SU-DHL-6 (cell line): ENCODE measurements around the gene FTCDNL1.

Experiments used
- H2AFZ ChIP-seq: fragments of 200-600 bp; sonication (generic); 2 replicates; pipeline ENCODE4 v1.6.1; 2014; ENCODE audit warnings: low read depth, mild to moderate bottlenecking, moderate library complexity, mixed read lengths, antibody characterized with exemption, low read length; ENCODE audit not compliant: severe bottlenecking
- H3F3A ChIP-seq: fragments of 200-600 bp; shearing (Covaris generic); 2 replicates; pipeline ENCODE4 v1.6.0; 2016; ENCODE audit warnings: antibody characterized with exemption, mild to moderate bottlenecking; ENCODE audit not compliant: insufficient read depth
- H3K27ac ChIP-seq: fragments of 200-600 bp; sonication (generic); 2 replicates; pipeline ENCODE4 v1.5.1; 2016; ENCODE audit warnings: low read depth, mild to moderate bottlenecking, low read length, moderate library complexity, mixed read lengths
- H3K27me3 ChIP-seq: fragments of 200-600 bp; sonication (generic), shearing (Covaris generic); 2 replicates; pipeline ENCODE4 v1.6.0; 2014; ENCODE audit warnings: mild to moderate bottlenecking, low read length
- H3K36me3 ChIP-seq: fragments of 200-600 bp; sonication (generic); 2 replicates; pipeline ENCODE4 v1.6.1; 2014; ENCODE audit warnings: mild to moderate bottlenecking, low read length, mixed read lengths
- H3K4me2 ChIP-seq: fragments of 300-600, 200-600 bp; shearing (Covaris generic), sonication (generic); 2 replicates; pipeline ENCODE4 v1.6.0; 2014; ENCODE audit warnings: low read length, low read depth, mild to moderate bottlenecking; ENCODE audit not compliant: poor library complexity, severe bottlenecking
- H3K4me3 ChIP-seq: fragments of 200-600 bp; sonication (generic); 2 replicates; pipeline ENCODE4 v1.5.1; 2014; ENCODE audit warnings: antibody characterized with exemption, low read length, mild to moderate bottlenecking, mixed read lengths; ENCODE audit not compliant: insufficient read depth, poor library complexity, severe bottlenecking
- H3K79me2 ChIP-seq: fragments of 200-600 bp; sonication (generic); 2 replicates; pipeline ENCODE4 v1.6.1; 2014; ENCODE audit warnings: mild to moderate bottlenecking, low read length, moderate library complexity; ENCODE audit not compliant: insufficient read depth
- H3K9ac ChIP-seq: fragments of 200-600 bp; sonication (generic); 2 replicates; pipeline ENCODE4 v1.7.0; 2014; ENCODE audit warnings: mild to moderate bottlenecking, low read length
- H3K9me2 ChIP-seq: fragments of 200-600 bp; sonication (generic); replicated peaks from 2 replicates; pipeline ENCODE4 v1.6.1; 2014; ENCODE audit warnings: low read length; ENCODE audit not compliant: insufficient read depth
- H3K9me3 ChIP-seq: fragments of 200-600 bp; sonication (generic); 2 replicates; pipeline ENCODE4 v1.6.1; 2014; ENCODE audit warnings: low read length, mixed read lengths; ENCODE audit not compliant: insufficient read depth
- H4K20me1 ChIP-seq: fragments of 200-600 bp; sonication (generic); 2 replicates; pipeline ENCODE4 v1.6.1; 2014; ENCODE audit warnings: low read depth, mild to moderate bottlenecking, antibody characterized with exemption, low read length, moderate library complexity, mixed read lengths
- CTCF ChIP-seq: fragments of 200-600 bp; sonication (generic); IDR thresholded peaks from one replicate; pipeline ENCODE4 v1.5.1; 2017; ENCODE audit warnings: antibody characterized with exemption, mild to moderate bottlenecking, low read length, moderate library complexity; ENCODE audit not compliant: insufficient read depth, poor library complexity, severe bottlenecking
- EZH2phosphoT487 ChIP-seq: fragments of 200-600 bp; sonication (generic), shearing (Covaris generic); conservative IDR thresholded peaks from 2 replicates; pipeline ENCODE4 v1.6.1; 2018; ENCODE audit warnings: mild to moderate bottlenecking, antibody characterized with exemption, low read length, moderate library complexity, mixed read lengths

The FTCDNL1 gene

GRCh38 chr2:199868431-199869226 is 17.6 kb upstream of the FTCDNL1 start:
- Histone ChIP-seq H3K4me2 (no peak overlapping the region), H3K27me3 (no peaks in the 10 kb centered on the region), H4K20me1 (no peaks in the 10 kb centered on the region), H3F3A (no peaks in the 10 kb centered on the region), H3K36me3 (no peaks in the 10 kb centered on the region), H3K79me2 (no peaks in the 10 kb centered on the region), H3K4me3 (no peak overlapping the region), H3K27ac (no peak overlapping the region), H3K9me2 (no peaks in the 10 kb centered on the region), H3K9ac (no peak overlapping the region), H2AFZ (no peak overlapping the region), H3K9me3 (no peaks in the 10 kb centered on the region)
- TF ChIP-seq CTCF (no peak), EZH2phosphoT487 (no peak)

GRCh38 chr2:199865905-199866304 is 14.9 kb upstream of the FTCDNL1 start:
- no peak overlapping the region for H3K4me2 ChIP-seq

GRCh38 chr2:199862788-199863187 is 11.8 kb upstream of the FTCDNL1 start:
- no peaks in the 10 kb centered on the region for H3F3A ChIP-seq
- H3K79me2 ChIP-seq, result no peaks in the 10 kb centered on the region
- no peak overlapping the region for H3K4me2 ChIP-seq
- no peaks in the 10 kb centered on the region for H3K9me2 ChIP-seq
- no peaks in the 10 kb centered on the region for H3K9me3 ChIP-seq
- no peak overlapping the region for H3K4me3 ChIP-seq
- no peaks in the 10 kb centered on the region for H3K36me3 ChIP-seq
- no peaks in the 10 kb centered on the region for H3K27me3 ChIP-seq
- H2AFZ ChIP-seq, result no peak overlapping the region
- no peak overlapping the region for H3K9ac ChIP-seq
- TF ChIP-seq CTCF (no peak), EZH2phosphoT487 (no peak)
- no peaks in the 10 kb centered on the region for H4K20me1 ChIP-seq
- no peak overlapping the region for H3K27ac ChIP-seq

More at GRCh38 chr2:199865905-199866304, 14.9 kb upstream of the FTCDNL1 start:
- Histone ChIP-seq H3K9me3 (no peaks in the 10 kb centered on the region), H3K4me3 (no peak overlapping the region), H3F3A (no peaks in the 10 kb centered on the region), H3K9me2 (no peaks in the 10 kb centered on the region), H3K79me2 (no peaks in the 10 kb centered on the region), H3K9ac (no peak overlapping the region), H3K27ac (no peak overlapping the region), H4K20me1 (no peaks in the 10 kb centered on the region), H3K27me3 (no peaks in the 10 kb centered on the region), H3K36me3 (no peaks in the 10 kb centered on the region), H2AFZ (no peak overlapping the region)
- TF ChIP-seq EZH2phosphoT487 (no peak), CTCF (no peak)
